ENCODE data around the gene ELP4. TPM values are rescaled to one million over a fixed set of nuclear protein-coding genes. Genes with fewer than 3 reads are reported as not detected.

Gene ELP4
- total RNA-seq, 1 donor from 2014 or later: 16.7 TPM

DNA sequence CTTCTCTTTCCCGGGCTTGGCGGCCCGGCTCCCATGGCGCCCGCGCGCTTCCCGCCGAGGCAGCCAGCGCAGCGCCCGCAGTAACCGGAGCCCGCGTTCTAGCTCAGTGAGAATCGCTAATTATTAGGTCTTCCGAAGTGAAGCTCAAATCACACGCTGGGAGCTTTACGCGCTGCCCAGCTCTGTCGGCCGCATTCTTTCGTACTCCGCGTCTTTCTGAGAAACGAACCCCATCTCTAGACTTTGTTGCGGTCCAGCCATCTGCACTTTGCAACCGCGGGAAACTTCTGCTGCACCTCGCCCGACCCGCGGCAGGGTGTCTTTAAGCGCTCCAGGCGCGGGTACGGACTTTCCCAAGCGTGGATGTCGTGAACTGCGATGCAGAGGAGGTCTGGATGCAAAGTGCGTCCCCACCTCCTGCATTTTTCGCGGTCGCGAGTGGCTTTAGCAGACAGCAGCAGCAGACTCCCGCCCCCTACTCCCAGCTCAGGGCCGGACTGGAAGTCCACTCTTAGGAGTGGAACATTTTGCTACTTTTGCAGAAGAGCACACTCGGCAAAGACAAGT, 307.6 kb downstream of the ELP4 start:
- H3K4me3 ChIP-seq (ENCODE audit: low read depth, low read length): peak overlapping the region; percentile 43
- no peak for DNase-seq (ENCODE audit: low read depth)
- TF ChIP-seq, protein P1, sequence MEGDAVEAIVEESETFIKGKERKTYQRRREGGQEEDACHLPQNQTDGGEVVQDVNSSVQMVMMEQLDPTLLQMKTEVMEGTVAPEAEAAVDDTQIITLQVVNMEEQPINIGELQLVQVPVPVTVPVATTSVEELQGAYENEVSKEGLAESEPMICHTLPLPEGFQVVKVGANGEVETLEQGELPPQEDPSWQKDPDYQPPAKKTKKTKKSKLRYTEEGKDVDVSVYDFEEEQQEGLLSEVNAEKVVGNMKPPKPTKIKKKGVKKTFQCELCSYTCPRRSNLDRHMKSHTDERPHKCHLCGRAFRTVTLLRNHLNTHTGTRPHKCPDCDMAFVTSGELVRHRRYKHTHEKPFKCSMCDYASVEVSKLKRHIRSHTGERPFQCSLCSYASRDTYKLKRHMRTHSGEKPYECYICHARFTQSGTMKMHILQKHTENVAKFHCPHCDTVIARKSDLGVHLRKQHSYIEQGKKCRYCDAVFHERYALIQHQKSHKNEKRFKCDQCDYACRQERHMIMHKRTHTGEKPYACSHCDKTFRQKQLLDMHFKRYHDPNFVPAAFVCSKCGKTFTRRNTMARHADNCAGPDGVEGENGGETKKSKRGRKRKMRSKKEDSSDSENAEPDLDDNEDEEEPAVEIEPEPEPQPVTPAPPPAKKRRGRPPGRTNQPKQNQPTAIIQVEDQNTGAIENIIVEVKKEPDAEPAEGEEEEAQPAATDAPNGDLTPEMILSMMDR (conservative IDR thresholded peaks at IDR 0.05; ENCODE audit: low read depth, low read length): no peak

DNA sequence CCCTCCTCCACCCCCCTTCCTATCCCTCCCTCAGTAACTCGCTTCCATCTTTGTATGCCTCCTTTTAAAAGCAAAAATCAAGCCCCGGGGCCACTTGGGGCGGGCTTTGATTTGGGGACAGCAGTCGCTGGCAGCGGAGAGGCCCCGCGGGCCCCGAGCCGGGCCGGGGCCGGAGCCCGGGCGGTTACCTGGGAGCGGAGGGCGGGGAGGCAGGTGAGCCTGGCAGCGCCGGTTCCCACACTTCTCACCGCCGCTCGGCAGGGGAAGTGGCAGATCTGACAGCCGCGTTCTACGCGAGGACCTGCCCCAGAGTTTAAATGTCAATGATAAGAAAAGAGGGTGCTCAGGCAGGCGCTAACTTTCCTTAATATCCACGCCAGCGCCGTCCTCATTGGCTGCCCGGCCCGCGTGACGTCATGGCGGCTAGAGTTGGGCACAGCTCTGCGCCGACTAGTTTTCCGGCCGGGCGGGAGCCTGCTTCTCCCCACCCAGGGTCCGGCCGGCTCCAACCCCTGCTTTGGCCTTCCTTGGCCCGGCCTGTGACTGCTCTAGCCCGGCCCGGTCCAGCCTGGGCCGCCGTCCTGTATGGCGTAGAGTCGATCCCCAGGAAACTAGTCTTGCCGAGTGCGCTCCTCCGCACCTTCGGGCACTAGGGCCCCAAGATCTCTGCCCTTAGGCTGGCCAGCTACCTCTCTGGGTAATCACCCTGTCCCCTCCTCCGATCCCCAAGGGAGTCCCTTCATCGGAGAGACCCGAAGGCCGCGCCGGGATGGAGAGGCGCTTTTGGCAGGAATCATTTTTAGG, 308.3 kb downstream of the ELP4 start:
- peak overlapping the region; percentile 43 for H3K4me3 ChIP-seq (ENCODE audit: low read depth, low read length)
- DNase-seq (ENCODE audit: low read depth): no peak
- TF ChIP-seq, protein P1 (conservative IDR thresholded peaks at IDR 0.05; ENCODE audit: low read depth, low read length): no peak

DNA sequence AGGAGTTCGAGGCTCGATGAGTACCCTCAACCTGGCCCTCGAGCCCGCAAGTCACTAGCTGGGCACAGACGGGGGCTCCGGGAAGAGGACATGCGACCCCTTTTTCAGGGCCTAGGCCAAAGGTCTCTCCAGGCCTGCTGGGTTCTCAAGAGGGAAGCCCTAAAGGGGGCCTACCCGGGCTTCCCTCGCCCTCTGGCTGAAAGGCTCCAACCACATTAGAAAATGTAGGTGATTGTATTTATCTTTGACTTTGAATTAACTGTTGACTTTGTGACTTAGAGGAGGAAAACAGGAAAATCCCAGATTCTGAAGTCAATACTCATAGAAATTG, 308.8 kb downstream of the ELP4 start:
- no peak for DNase-seq (ENCODE audit: low read depth)
- no peak overlapping the region for H3K4me3 ChIP-seq (ENCODE audit: low read depth, low read length)
- TF ChIP-seq, protein P1 (conservative IDR thresholded peaks at IDR 0.05; ENCODE audit: low read depth, low read length): no peak

DNA sequence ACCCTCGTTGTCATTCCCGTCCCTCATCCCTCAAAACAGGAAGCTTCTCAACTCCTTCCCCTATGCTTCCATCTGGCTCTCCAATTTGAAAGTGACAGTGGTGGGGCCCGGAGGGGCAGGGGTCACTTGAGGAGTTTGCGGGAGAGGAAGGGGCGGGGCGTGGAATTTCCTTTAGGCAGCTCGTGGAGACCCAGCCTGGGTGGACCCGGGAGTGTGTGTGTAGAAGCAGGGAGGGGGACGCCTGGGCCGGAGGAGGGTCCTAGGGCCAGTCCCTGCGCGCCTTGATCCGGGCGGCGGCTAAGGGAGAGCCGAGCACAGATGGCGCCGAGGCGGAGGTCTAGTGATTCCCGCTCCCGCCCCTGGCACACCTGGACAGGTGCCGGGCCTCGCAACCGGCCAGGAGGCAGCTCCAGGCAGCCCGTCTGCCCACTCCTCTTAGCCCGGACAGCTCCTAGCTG, 309.3 kb downstream of the ELP4 start:
- TF ChIP-seq, protein P1 (conservative IDR thresholded peaks at IDR 0.05; ENCODE audit: low read depth, low read length): no peak
- DNase-seq (ENCODE audit: low read depth): no peak
- no peak overlapping the region for H3K4me3 ChIP-seq (ENCODE audit: low read depth, low read length)

DNA sequence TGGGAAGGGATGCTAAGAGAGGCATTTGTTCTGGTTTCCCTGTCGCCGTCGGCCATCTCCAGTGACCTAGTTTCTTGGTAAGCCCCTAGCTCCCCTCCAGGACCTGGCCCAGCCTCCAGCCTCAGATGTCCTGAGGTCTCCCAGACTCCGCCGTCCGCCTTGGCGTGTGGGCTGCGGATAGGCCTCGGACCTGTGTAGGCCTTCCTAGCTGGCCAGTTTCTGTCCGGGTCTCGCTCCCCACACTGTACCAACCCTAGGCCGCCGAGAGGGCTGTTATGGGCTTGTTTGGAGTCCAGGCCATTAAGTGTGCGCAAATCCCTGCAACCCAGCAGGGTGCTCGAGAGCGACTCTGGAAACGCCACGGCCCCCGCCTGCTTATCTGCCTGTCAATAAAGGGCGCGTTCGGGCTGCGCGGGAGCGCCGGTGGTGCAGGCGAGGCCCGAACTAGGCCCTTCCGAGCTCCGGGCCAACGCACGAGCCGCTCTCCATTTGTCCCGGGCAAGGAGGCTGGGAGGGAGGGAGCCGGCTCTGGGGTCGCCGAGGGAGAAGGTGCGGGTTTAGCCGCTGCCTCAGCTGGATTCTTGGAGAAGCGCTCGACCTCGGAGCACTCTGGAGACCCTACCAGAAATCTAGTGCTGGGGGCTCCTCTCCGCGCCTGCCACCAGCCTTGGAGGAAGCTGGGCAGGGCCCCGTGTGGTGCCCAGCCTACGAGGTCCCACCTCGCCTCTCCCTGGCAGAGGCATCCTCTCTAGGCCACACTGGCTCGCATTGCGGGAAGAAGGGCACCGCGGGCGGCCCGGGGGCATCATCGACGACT, 310.3 kb downstream of the ELP4 start:
- no peak for DNase-seq (ENCODE audit: low read depth)
- TF ChIP-seq, protein P1 (conservative IDR thresholded peaks at IDR 0.05; ENCODE audit: low read depth, low read length): no peak
- no peak overlapping the region for H3K4me3 ChIP-seq (ENCODE audit: low read depth, low read length)

DNA sequence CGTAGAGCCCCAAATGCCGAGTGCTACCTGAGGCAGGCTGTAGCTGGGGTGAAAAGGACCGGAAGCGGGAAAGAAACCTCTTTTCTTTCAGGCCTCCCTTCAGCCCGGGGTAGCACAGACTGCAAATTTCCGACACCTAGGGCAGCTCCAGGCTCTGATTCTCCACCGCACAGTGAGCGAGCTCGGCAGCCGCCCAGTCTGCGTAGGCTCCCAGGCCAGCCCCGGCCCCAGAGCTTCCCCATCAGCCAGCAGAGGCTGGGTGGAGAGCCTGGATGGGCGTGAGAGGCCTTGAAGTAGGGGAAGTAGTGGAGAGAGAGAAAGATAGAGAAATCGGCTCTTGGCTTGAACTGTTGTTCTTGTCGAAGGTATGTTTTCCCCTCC, 310.9 kb downstream of the ELP4 start:
- DNase-seq (ENCODE audit: low read depth): no peak
- TF ChIP-seq, protein P1 (conservative IDR thresholded peaks at IDR 0.05; ENCODE audit: low read depth, low read length): no peak
- H3K4me3 ChIP-seq (ENCODE audit: low read depth, low read length): no peak overlapping the region

All from epithelial cell of proximal tubule (primary cell).